GM06990 (cell line): ENCODE measurements around the gene PRODH2.
"Not testable (repeated sequence)": the region's sequence is repeated elsewhere in the genome, so short reads cannot be mapped to it uniquely, and the experiment has no call there.

Experiments used
- DNase-seq: peaks from one replicate; pipeline ENCODE4 v3.0.0-alpha.2; 2011; ENCODE audit not compliant: insufficient read length; ENCODE audit errors: extremely low read depth
- H3K27me3 ChIP-seq: replicated peaks from 2 replicates; pipeline ENCODE4 v1.6.0; 2011; ENCODE audit warnings: low read length; ENCODE audit not compliant: control insufficient read depth, insufficient read depth
- H3K36me3 ChIP-seq: 2 replicates; pipeline ENCODE4 v1.5.1; 2011; ENCODE audit warnings: low read length; ENCODE audit not compliant: control insufficient read depth, insufficient read depth
- H3K4me3 ChIP-seq: replicated peaks from 2 replicates; pipeline ENCODE4 v1.5.1; 2011; ENCODE audit warnings: low read depth, mild to moderate bottlenecking, control low read depth, low read length
- CTCF ChIP-seq: IDR thresholded peaks from 2 replicates; pipeline ENCODE4 v1.5.1; 2011; ENCODE audit warnings: low read length, control low read depth, mild to moderate bottlenecking, inconsistent platforms; ENCODE audit not compliant: insufficient read depth, poor library complexity, severe bottlenecking

The PRODH2 gene

GRCh38 chr19:35773020-35773806 is 39.4 kb downstream of the PRODH2 start:
- H3K4me3 ChIP-seq: no peak overlapping the region
- no peak for DNase-seq
- H3K36me3 ChIP-seq: peaks cover 3% of the 10 kb centered on the region
- H3K27me3 ChIP-seq: no peaks in the 10 kb centered on the region
- TF ChIP-seq CTCF: no peak

GRCh38 chr19:35772362-35772761 is 40.3 kb downstream of the PRODH2 start:
- not testable (repeated sequence) for H3K27me3 ChIP-seq, H3K36me3 ChIP-seq, H3K4me3 ChIP-seq, DNase-seq

GRCh38 chr19:35768082-35768421 is 44.6 kb downstream of the PRODH2 start:
- TF ChIP-seq CTCF: no peak
- H3K4me3 ChIP-seq: no peak overlapping the region
- H3K36me3 ChIP-seq: peaks cover 11% of the 10 kb centered on the region

GRCh38 chr19:35767288-35768081 is 45.2 kb downstream of the PRODH2 start:
- no peak for DNase-seq
- H3K36me3 ChIP-seq: peaks cover 11% of the 10 kb centered on the region
- no peak for TF ChIP-seq CTCF
- H3K4me3 ChIP-seq: no peak overlapping the region
- no peaks in the 10 kb centered on the region for H3K27me3 ChIP-seq

More at GRCh38 chr19:35768082-35768421, 44.6 kb downstream of the PRODH2 start:
- DNase-seq: no peak
- no peaks in the 10 kb centered on the region for H3K27me3 ChIP-seq

- no peaks in the 10 kb centered on the region for H3K27me3 ChIP-seq
- no peak for DNase-seq
- no peak for TF ChIP-seq CTCF
- H3K4me3 ChIP-seq: no peak overlapping the region
- peaks cover 15% of the 10 kb centered on the region for H3K36me3 ChIP-seq
Measured at GRCh38 chr19:35766571-35767104, 46.0 kb downstream of the PRODH2 start.
